ENCODE results near the gene FAM120AOS.
A peak's percentile ranks its signal among the peaks of the same experiment; 100 is the strongest.
"Not testable (repeated sequence)": the region's sequence is repeated elsewhere in the genome, so short reads cannot be mapped to it uniquely, and the experiment has no call there.

Gene FAM120AOS

GRCh38 chr9:93466416-93467061 is 13.2 kb upstream of the FAM120AOS start:
- DNase-seq = no peak

- DNase-seq = no peak
These were observed 12.5 kb upstream of the FAM120AOS start for GRCh38 chr9:93465855-93466254.

- DNase-seq = no peak
These were observed 11.5 kb upstream of the FAM120AOS start for GRCh38 chr9:93464876-93465275.

- DNase-seq = no peak
These were observed 11.0 kb upstream of the FAM120AOS start for GRCh38 chr9:93464395-93464794.

GRCh38 chr9:93463638-93464248 is 10.4 kb upstream of the FAM120AOS start:
- no peak for DNase-seq

GRCh38 chr9:93461821-93462220 is 8.4 kb upstream of the FAM120AOS start:
- DNase-seq = no peak

- DNase-seq = no peak
These were observed 8.0 kb upstream of the FAM120AOS start for GRCh38 chr9:93461414-93461743.

- DNase-seq = no peak
These were observed 7.5 kb upstream of the FAM120AOS start for GRCh38 chr9:93460689-93461413.

DNA sequence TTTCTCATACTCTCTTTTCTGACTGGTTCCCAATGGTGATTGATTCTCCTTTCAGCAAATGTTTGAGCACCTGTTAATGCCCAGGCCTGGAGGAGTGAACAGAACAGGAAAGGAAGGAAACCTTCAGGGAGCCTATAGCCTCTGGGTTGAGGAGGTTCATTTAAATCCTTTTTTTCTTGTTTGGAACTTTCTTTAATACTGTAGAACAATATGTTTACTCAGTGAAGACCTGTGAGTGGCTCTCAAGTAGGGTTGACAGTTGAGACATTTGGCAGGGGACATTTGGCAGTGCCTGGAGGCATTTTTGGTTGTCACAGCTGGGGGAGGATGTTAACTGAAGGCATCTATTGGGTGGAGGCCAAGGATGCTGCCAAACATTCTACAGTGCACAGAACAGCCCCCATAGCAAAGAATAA is 6.1 kb upstream of the FAM120AOS start:
- no peak for DNase-seq

- DNase-seq = no peak
These were observed 5.3 kb upstream of the FAM120AOS start for GRCh38 chr9:93458712-93459111.

DNA sequence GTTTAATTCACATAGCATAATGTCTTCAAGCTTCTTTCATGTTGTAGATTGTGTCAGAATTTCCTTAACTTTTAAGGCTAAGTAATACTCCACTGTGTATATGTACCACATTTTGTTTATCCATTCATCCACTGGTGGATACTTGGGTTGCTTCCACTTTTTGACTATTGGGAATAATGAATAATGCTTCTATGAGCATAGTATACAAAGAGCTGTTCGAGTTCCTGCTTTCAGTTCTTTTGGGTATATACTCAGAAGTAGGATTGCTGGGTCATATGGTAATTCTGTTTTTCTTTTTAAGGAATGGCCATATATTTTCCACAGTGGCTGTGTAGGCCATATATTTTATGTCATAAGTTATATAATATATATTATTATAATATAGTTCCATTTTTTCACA is 3.6 kb upstream of the FAM120AOS start:
- no peak for DNase-seq

DNA sequence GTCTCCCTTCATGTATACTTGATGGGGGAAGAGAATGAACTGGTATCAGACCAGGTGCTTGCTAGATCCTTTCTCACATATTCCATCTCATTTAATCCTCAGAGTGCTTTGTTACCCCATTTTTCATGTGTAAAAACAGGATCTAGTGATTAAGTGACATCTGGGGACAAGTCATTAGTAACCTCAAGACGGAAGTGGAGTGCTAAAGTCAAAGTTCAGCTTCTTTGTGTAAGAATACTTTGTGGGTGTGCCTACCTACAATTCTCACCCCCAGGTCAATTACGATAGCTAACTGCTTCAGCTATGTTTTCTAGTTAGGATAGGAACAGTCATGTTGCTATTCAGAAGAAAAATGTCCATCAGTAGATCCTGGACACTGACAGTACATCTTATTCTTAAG is 3.1 kb upstream of the FAM120AOS start:
- no peak for DNase-seq

- no peak for DNase-seq
These were observed 2.6 kb upstream of the FAM120AOS start for GRCh38 chr9:93456022-93456421.

DNA sequence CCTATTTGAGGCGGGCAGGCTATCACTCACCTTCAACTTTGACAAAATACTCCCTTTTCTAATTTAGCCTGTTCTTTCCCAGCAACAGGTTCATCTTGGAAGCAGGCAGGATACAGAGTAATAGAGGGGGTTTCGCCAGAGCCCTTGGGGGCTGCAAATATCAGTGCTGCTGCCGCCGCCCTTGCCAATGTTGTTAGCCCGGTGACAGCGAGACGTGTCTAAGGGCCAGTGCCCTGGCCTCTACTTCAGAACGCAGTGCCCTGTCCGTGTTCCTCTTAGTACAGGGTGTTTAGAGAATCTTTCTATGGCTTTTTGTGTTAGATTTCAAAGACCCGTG is 703 bp downstream of the FAM120AOS start:
- peak; percentile 9 to 17 for DNase-seq

DNA sequence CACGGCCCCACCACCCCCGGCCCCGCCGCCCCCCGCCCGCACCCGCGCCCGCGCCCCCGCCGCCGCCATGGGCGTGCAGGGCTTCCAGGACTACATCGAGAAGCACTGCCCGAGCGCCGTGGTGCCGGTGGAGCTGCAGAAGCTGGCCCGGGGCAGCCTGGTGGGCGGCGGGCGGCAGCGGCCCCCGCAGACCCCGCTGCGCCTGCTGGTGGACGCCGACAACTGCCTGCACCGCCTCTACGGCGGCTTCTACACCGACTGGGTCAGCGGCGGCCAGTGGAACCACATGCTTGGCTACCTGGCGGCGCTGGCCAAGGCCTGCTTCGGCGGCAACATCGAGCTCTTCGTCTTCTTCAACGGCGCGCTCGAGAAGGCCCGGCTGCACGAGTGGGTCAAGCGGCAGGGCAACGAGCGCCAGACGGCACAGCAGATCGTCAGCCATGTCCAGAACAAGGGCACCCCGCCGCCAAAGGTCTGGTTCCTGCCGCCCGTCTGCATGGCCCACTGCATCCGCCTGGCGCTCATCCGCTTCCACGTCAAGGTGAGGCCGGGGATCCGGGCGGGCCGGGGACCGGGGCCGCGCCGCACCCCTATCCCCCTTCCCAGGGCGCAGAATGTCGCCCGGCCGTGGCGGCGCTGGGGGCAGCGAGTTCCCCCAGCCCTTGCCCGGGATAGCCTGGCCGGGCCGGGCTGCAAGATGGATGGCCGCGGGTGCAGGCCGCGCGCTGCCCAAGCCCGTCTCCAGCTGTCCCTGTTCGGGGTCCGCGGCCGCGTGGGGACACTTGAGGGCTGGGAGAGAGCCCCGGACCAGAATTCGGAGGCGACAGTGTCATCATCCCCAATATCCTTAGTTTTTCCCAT is 1.3 kb downstream of the FAM120AOS start:
- peak; percentile 26 to 41 for DNase-seq

GRCh38 chr9:93450945-93451815 is 2.2 kb downstream of the FAM120AOS start, which contains the start of gene FAM120A:
TSS of gene FAM120A (plus strand) at chr9:93451685. CDS start at chr9:93451916, 231 bp downstream.
- peak; percentile 64 to 71 for DNase-seq

- DNase-seq = no peak
These were observed 5.7 kb downstream of the FAM120AOS start for GRCh38 chr9:93447655-93448054.

- no peak for DNase-seq
These were observed 7.3 kb downstream of the FAM120AOS start for GRCh38 chr9:93446073-93446472.

- no peak for DNase-seq
These were observed 12.3 kb downstream of the FAM120AOS start for GRCh38 chr9:93440896-93441580.

DNA sequence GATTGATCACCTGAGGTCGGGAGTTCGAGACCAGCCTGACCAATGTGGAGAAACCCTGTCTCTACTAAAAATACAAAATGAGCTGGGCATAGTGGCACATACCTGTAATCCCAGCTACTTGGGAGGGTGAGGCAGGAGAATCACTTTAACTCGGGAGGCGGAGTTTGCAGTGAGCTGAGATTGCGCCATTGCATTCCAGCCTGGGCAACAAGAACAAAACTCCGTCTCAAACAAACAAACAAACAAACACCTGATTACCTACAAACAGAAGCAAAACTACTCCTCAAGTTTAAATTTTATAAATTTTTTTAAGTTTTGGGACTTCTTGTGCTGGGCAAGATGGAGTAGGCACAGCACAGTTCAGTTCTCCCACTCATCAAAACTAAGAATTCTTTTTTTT is 14.1 kb downstream of the FAM120AOS start:
- DNase-seq = not testable (repeated sequence)

DNA sequence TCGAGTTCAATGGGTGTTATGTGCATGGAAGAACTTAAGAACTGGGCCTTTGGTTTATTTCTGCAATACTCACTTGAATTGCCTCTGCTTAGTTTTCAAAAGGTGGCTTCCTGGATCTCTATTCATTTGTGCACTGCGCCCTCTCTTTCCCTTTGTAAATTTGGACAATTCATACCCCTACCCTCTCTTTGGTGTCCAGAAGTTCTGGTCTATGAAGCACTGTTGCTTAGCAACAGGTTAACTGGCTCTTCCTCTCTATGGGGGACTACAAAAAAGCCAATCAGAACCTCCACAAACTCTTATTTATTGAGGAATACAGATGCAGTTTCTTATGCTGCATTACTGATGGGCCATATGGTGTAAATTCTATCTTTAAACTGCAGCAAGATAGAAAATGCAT is 15.4 kb downstream of the FAM120AOS start:
- no peak for DNase-seq

Data from activated CD4-positive, alpha-beta T cell treated with anti-CD3 and anti-CD28 coated beads for 4 hours (primary cell).